ENCODE results near the gene NAIF1.
A peak's percentile ranks its signal among the peaks of the same experiment; 100 is the strongest.
"Not testable (repeated sequence)": the region's sequence is repeated elsewhere in the genome, so short reads cannot be mapped to it uniquely, and the experiment has no call there.

The NAIF1 gene

DNA sequence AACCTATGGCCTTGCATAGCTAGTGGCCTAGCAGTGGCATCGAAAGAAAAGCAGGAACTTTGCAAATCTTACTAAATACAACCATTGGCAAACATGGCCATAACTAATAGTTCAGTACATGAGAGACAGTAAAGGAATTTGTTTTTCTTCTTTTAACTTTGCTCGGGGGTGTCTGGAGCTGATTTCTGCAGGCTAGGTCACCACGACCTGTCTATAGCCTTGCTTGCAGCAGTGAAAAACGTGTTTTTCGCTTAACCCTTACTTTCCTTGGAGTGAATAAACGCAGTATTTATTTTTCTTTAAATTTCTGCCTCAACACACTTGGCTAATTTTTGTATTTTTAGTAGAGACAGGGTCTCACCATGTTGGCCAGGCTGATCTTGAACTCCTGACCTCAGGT lies 19.9 kb downstream of the NAIF1 start:
- no peak overlapping the region for H3K4me3 Mint-ChIP-seq

GRCh38 chr9:128045831-128046230 lies 21.3 kb downstream of the NAIF1 start:
- Mint-ChIP-seq H3K36me3 (ENCODE audit: low read depth) (no peaks in the 10 kb centered on the region), H3K4me3 (no peak overlapping the region), H3K4me1 (ENCODE audit: low read depth) (peaks cover 10% of the 10 kb centered on the region), H3K27ac (no peak overlapping the region), H3K9me3 (no peaks in the 10 kb centered on the region), H3K27me3 (no peaks in the 10 kb centered on the region)
- DNase-seq: no peak

More for the DNA sequence above, 19.9 kb downstream of the NAIF1 start:
- Mint-ChIP-seq H3K27me3 (no peaks in the 10 kb centered on the region), H3K4me1 (ENCODE audit: low read depth) (peaks cover 2% of the 10 kb centered on the region), H3K27ac (no peak overlapping the region), H3K9me3 (no peaks in the 10 kb centered on the region), H3K36me3 (ENCODE audit: low read depth) (no peaks in the 10 kb centered on the region)
- no peak for DNase-seq

DNA sequence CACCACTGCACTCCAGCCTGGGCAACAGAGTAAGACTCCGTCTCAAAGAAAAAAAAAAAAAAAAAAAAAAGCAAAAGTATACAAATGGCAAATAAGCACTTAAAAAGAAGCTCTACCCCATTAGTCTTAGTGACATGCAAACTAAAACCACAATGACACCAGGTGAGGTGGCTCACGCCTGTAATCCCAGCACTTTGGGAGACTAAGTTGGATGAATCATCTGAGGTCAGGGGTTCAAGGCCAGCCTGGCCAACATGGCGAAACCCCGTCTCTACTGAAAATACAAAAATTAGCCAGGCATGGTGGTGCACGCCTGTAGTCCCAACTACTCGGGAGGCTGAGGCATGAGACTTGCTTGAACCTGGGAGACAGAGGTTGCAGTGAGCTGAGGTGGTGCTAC lies 21.7 kb downstream of the NAIF1 start:
- peaks cover 10% of the 10 kb centered on the region for H3K4me1 Mint-ChIP-seq (ENCODE audit: low read depth)
- H3K27ac Mint-ChIP-seq; H3K27me3 Mint-ChIP-seq; DNase-seq; H3K36me3 Mint-ChIP-seq (ENCODE audit: low read depth); H3K4me3 Mint-ChIP-seq; H3K9me3 Mint-ChIP-seq: not testable (repeated sequence)

DNA sequence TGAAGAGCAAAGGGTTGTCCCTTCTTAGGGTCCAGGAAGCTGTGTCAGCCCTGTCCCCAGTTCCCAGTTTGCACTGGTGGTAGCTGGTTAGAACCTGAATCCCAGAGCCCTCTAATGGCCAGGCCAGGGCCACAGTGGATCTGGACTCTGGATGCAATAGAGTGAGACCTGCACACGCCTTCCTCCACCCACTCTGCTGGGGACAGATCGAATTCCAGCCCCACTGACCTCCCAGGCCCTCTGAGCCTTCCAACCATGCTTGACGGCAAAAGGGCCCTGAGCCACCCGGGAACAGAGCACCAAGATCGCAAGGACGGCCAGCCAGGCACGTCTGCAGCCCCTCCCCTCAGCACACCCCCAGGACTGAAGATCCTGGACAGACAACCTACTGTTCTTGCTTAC lies 23.7 kb downstream of the NAIF1 start:
- Mint-ChIP-seq H3K36me3 (ENCODE audit: low read depth) (no peaks in the 10 kb centered on the region), H3K4me3 (no peak overlapping the region), H3K27me3 (no peaks in the 10 kb centered on the region)

DNA sequence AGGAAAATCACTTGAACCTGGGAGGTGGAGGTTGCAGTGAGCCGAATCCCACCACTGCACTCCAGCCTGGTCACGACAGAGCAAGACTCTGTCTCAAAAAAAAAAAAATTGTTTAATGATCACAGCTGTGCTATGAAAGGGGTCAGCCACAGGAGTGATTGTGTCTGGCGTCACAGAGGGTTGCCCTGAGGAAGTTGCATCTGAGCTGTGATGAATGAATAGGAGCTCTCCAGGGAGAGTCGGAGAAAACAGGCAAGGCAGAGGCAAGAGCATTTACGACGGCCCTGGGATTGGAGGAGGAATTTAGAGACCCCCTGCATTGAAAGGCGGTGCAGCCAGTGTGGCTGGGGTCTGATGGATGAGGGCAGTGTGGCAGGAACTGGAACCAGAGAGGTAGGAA lies 25.1 kb downstream of the NAIF1 start:
- H3K9me3 Mint-ChIP-seq: no peaks in the 10 kb centered on the region
- no peak for DNase-seq
- no peak overlapping the region for H3K4me3 Mint-ChIP-seq
- H3K36me3 Mint-ChIP-seq (ENCODE audit: low read depth): no peaks in the 10 kb centered on the region
- no peaks in the 10 kb centered on the region for H3K27me3 Mint-ChIP-seq
- H3K27ac Mint-ChIP-seq: no peak overlapping the region
- H3K4me1 Mint-ChIP-seq (ENCODE audit: low read depth): peaks cover 10% of the 10 kb centered on the region

More for the DNA sequence above, 23.7 kb downstream of the NAIF1 start:
- DNase-seq: no peak
- H3K27ac Mint-ChIP-seq: no peak overlapping the region
- peaks cover 10% of the 10 kb centered on the region for H3K4me1 Mint-ChIP-seq (ENCODE audit: low read depth)
- H3K9me3 Mint-ChIP-seq: no peaks in the 10 kb centered on the region

DNA sequence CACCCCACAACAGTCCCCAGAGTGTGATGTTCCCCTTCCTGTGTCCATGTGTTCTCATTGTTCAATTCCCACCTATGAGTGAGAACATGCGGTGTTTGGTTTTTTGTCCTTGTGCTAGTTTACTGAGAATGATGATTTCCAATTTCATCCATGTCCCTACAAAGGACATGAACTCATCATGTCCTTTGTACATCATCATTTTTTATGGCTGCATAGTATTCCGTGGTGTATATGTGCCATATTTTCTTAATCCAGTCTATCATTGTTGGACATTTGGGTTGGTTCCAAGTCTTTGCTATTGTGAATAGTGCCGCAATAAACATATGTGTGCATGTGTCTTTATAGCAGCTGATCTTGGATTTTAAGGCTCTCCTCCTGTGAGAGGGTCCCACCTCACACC lies 26.3 kb downstream of the NAIF1 start:
- not testable (repeated sequence) for H3K27me3 Mint-ChIP-seq; H3K36me3 Mint-ChIP-seq (ENCODE audit: low read depth); H3K27ac Mint-ChIP-seq; H3K9me3 Mint-ChIP-seq; H3K4me3 Mint-ChIP-seq; DNase-seq
- peaks cover 10% of the 10 kb centered on the region for H3K4me1 Mint-ChIP-seq (ENCODE audit: low read depth)

DNA sequence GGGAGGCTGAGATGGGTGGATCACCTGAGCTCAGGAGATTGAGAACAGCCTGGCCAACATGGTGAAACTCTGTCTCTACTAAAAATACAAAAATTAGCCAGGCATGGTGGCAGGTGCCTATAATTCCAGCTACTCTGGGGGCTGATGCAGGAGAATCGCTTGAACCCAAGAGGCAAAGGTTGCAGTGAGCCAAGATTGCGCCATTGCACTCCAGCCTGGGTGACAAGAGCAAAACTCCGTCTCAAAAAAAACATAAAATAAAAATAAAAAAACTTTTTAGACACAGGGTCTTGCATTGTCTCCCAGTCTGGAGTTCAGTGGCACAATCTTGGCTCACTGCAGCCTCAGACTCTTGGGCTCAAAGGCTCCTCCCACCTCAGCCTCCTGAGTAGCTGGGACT lies 30.6 kb downstream of the NAIF1 start:
- peaks cover 33% of the 10 kb centered on the region for H3K4me1 Mint-ChIP-seq (ENCODE audit: low read depth)
- H3K36me3 Mint-ChIP-seq (ENCODE audit: low read depth); H3K4me3 Mint-ChIP-seq; H3K9me3 Mint-ChIP-seq; H3K27ac Mint-ChIP-seq; DNase-seq; H3K27me3 Mint-ChIP-seq: not testable (repeated sequence)

- Mint-ChIP-seq H3K4me3 (no peak overlapping the region), H3K27ac (peak overlapping the region; percentile 78), H3K36me3 (ENCODE audit: low read depth) (no peaks in the 10 kb centered on the region), H3K27me3 (no peaks in the 10 kb centered on the region), H3K4me1 (ENCODE audit: low read depth) (peaks cover 38% of the 10 kb centered on the region), H3K9me3 (no peaks in the 10 kb centered on the region)
- DNase-seq: peak; percentile 76
Measured at GRCh38 chr9:128034821-128035652, 32.1 kb downstream of the NAIF1 start.

DNA sequence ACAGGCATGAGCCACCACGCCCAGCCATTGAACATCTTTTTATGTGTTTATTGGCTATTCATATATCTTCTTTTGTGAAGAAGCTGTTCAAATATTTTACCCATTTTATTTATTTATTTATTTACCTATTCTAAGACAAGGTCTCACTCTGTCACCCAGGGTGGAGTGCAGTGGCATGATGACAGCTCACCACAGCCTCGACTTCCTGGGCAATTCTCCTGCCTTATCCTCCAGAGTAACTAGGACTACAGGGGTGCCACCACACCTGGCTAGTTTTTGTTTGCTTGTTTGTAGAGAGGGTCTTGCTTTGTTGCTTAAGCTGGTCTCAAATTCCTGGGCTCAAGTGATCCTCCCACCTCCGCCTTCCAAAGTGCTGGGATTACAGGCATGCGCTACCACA lies 33.5 kb downstream of the NAIF1 start:
- Mint-ChIP-seq H3K4me1 (ENCODE audit: low read depth) (peaks cover 50% of the 10 kb centered on the region), H3K27me3 (no peaks in the 10 kb centered on the region), H3K4me3 (no peak overlapping the region), H3K27ac (peak overlapping the region; percentile 86), H3K36me3 (ENCODE audit: low read depth) (no peaks in the 10 kb centered on the region), H3K9me3 (no peaks in the 10 kb centered on the region)
- no peak for DNase-seq

- Mint-ChIP-seq H3K4me1 (ENCODE audit: low read depth) (peaks cover 87% of the 10 kb centered on the region), H3K9me3 (no peaks in the 10 kb centered on the region), H3K36me3 (ENCODE audit: low read depth) (no peaks in the 10 kb centered on the region), H3K27ac (peak overlapping the region; percentile 89), H3K27me3 (no peaks in the 10 kb centered on the region), H3K4me3 (peak overlapping the region; percentile 66)
- no peak for DNase-seq
Measured at GRCh38 chr9:128027705-128028104, 39.4 kb downstream of the NAIF1 start.

- Mint-ChIP-seq H3K27me3 (no peaks in the 10 kb centered on the region), H3K4me1 (ENCODE audit: low read depth) (peaks cover 92% of the 10 kb centered on the region), H3K36me3 (ENCODE audit: low read depth) (no peaks in the 10 kb centered on the region), H3K4me3 (peak overlapping the region; percentile 66), H3K27ac (peak overlapping the region; percentile 89), H3K9me3 (no peaks in the 10 kb centered on the region)
- peak; percentile 68 for DNase-seq
Measured at GRCh38 chr9:128026773-128027541, 40.2 kb downstream of the NAIF1 start.

DNA sequence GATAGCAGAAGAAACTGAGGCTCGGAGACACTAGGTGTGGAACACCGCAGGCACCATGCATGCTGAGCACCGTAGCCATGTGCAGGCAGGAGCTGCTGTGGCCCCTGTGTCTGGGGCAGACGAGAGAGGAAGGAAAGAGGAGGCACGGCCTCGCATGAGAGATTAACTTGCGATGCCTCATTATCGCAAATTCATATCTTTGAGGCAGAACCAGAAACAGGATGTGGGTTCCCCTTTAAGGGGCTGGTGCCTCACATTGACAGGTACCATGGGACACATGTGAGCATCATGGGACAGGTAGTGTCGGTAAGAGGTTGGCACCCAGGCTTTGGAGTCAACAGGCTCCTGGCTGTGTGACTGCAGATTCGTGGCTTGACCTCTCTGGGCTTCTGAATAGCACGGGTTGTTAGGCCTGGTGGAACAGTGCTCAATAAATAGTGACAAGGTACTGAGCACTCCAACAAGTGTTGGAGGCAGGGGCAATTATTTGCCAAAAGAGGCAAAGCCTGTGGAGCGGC lies 40.8 kb downstream of the NAIF1 start:
- no peaks in the 10 kb centered on the region for H3K9me3 Mint-ChIP-seq
- DNase-seq: peak; percentile 77
- H3K4me1 Mint-ChIP-seq (ENCODE audit: low read depth): peaks cover 88% of the 10 kb centered on the region
- peak overlapping the region; percentile 89 for H3K27ac Mint-ChIP-seq
- peak overlapping the region; percentile 66 for H3K4me3 Mint-ChIP-seq
- H3K36me3 Mint-ChIP-seq (ENCODE audit: low read depth): no peaks in the 10 kb centered on the region
- no peaks in the 10 kb centered on the region for H3K27me3 Mint-ChIP-seq

- H3K9me3 Mint-ChIP-seq: no peaks in the 10 kb centered on the region
- no peaks in the 10 kb centered on the region for H3K27me3 Mint-ChIP-seq
- peak overlapping the region; percentile 66 for H3K4me3 Mint-ChIP-seq
- H3K36me3 Mint-ChIP-seq (ENCODE audit: low read depth): no peaks in the 10 kb centered on the region
- DNase-seq: no peak
- peak overlapping the region; percentile 89 for H3K27ac Mint-ChIP-seq
- H3K4me1 Mint-ChIP-seq (ENCODE audit: low read depth): peaks cover 88% of the 10 kb centered on the region
Measured at GRCh38 chr9:128025736-128026135, 41.4 kb downstream of the NAIF1 start.

DNA sequence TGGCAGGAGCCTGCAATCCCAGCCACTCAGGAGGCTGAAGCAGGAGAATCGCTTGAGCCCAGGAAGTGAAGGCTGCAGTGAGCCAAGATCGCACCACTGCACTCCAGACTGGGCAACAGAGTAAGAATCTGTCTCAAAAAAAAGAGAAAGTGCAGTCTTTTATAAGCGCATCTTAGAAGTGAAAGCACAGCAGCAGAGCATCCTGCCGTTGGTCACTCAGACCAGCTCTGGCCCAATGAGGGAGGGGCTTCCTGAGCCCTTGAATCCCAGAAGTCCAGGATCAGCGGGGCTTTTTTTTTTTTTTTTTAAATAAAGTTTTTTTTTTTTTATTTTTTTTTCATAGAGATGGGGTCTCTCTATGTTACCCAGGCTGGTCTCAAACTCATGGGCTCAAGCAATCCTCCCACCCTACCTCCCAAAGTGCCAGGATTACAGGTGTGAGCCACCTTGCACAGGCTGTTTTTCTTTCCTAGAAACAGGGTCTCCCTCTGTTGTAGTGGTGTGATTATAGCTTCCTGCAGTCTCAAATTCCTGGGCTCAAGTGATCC lies 42.3 kb downstream of the NAIF1 start:
- H3K36me3 Mint-ChIP-seq (ENCODE audit: low read depth): no peaks in the 10 kb centered on the region
- DNase-seq: no peak
- peaks cover 84% of the 10 kb centered on the region for H3K4me1 Mint-ChIP-seq (ENCODE audit: low read depth)
- H3K4me3 Mint-ChIP-seq: peak overlapping the region; percentile 15
- H3K27me3 Mint-ChIP-seq: no peaks in the 10 kb centered on the region
- H3K27ac Mint-ChIP-seq: peak overlapping the region; percentile 89
- H3K9me3 Mint-ChIP-seq: no peaks in the 10 kb centered on the region

GRCh38 chr9:128023671-128024070 lies 43.4 kb downstream of the NAIF1 start:
- H3K9me3 Mint-ChIP-seq; H3K36me3 Mint-ChIP-seq (ENCODE audit: low read depth); DNase-seq; H3K27me3 Mint-ChIP-seq; H3K4me3 Mint-ChIP-seq: not testable (repeated sequence)
- Mint-ChIP-seq H3K4me1 (ENCODE audit: low read depth) (peaks cover 79% of the 10 kb centered on the region), H3K27ac (peak overlapping the region; percentile 52)

All from activated T-cell treated with anti-CD3 and anti-CD28 coated beads, Interleukin-2, amount 50 U/mL, for 24 hours (primary cell).